LNCaP clone FGC (cell line): ENCODE data around the gene ICAM2.

ENCODE experiments used
- DNase-seq: peaks from one replicate; pipeline ENCODE4 v3.0.0-alpha.2; 2011; ENCODE audit warnings: low read depth
- H3K4me3 ChIP-seq: 2 replicates; pipeline ENCODE4 v1.5.1; 2011; ENCODE audit warnings: mild to moderate bottlenecking, low read depth, low read length, control low read depth
- TF ChIP-seq, protein P1 (sequence below): IDR thresholded peaks from 2 replicates; pipeline ENCODE4 v1.5.1; 2012; ENCODE audit warnings: mild to moderate bottlenecking; ENCODE audit not compliant: control insufficient read depth, insufficient read depth; ENCODE audit errors: extremely low read depth

The ICAM2 gene

DNA sequence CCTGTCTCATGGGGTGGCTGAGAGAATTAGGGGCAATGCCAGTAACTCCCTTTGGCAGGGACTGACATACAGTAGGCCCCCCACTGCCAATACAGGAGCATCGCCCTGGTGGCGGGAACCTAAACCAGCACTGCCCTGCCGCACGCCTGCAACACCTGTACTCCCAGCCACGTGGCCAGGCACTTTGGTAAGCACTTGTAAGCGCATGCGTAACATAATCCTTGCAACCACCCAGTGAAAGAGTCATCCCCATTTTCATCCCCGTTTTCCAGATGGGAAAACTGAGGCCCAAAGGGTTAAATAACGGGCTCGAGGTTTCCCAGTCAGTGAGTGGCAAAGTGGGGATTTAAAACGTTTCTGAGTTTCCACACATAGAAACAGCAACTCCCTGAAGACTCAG is 65.2 kb downstream of the ICAM2 start:
- TF ChIP-seq, protein P1, sequence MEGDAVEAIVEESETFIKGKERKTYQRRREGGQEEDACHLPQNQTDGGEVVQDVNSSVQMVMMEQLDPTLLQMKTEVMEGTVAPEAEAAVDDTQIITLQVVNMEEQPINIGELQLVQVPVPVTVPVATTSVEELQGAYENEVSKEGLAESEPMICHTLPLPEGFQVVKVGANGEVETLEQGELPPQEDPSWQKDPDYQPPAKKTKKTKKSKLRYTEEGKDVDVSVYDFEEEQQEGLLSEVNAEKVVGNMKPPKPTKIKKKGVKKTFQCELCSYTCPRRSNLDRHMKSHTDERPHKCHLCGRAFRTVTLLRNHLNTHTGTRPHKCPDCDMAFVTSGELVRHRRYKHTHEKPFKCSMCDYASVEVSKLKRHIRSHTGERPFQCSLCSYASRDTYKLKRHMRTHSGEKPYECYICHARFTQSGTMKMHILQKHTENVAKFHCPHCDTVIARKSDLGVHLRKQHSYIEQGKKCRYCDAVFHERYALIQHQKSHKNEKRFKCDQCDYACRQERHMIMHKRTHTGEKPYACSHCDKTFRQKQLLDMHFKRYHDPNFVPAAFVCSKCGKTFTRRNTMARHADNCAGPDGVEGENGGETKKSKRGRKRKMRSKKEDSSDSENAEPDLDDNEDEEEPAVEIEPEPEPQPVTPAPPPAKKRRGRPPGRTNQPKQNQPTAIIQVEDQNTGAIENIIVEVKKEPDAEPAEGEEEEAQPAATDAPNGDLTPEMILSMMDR, result no peak

GRCh38 chr17:63954402-63955063 is 65.9 kb downstream of the ICAM2 start:
- no peak overlapping the region for H3K4me3 ChIP-seq
- TF ChIP-seq, protein P1, result no peak
- DNase-seq, result no peak

More for the DNA sequence above, 65.2 kb downstream of the ICAM2 start:
- no peak overlapping the region for H3K4me3 ChIP-seq
- no peak for DNase-seq
